ENCODE measurements around the gene KLHDC10.

DNA sequence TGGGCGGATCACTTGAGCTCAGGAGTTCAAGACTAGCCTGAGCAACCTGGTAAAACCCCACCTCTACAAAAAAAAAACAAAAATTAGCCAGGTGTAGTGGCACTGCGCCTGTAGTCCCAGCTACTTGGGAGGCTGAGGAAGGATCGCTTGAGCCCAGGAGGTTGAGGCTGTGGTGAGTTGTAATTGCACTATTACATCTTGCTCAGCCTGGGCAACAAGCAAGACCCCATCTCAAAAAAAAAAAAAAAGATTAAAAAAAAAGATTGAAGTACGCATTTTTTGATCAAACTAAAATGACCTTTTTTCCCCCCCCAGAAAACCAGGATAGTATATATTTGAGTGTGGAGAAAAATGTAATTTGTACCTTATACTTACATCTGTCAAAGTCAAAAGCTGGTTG lies 29.8 kb upstream of the KLHDC10 start:
- no peak for TF ChIP-seq CTCF (IDR thresholded peaks at IDR 0.05)
- no peak for TF ChIP-seq POLR2A (IDR thresholded peaks at IDR 0.05)
